ENCODE data around the gene TRPV5. TPM values are rescaled to one million over a fixed set of nuclear protein-coding genes. Genes with fewer than 3 reads are reported as not detected.

The TRPV5 gene
- polyA plus RNA-seq, 1 donor = 0.73 TPM

GRCh38 chr7:142879060-142879459, 54.5 kb downstream of the TRPV5 start:
- Histone ChIP-seq H3K27me3 (ENCODE audit: control insufficient read depth, insufficient read depth, low read length) (peaks cover 5% of the 10 kb centered on the region), H3K27ac (ENCODE audit: low read length) (no peak overlapping the region), H3K4me1 (ENCODE audit: control insufficient read depth, insufficient read depth, low read length) (no peaks in the 10 kb centered on the region), H3K36me3 (ENCODE audit: control insufficient read depth, insufficient read depth, low read length) (no peaks in the 10 kb centered on the region), H3K9me3 (ENCODE audit: control insufficient read depth, low read depth, low read length) (no peaks in the 10 kb centered on the region), H3K4me3 (ENCODE audit: low read length) (no peak overlapping the region)
- WGBS (ENCODE audit: insufficient coverage, low lambda C conversion rate) = 100% methylated on average over 3 of the region's 5 CpGs
- DNase-seq = no peak

GRCh38 chr7:142878315-142878714, 55.2 kb downstream of the TRPV5 start:
- DNase-seq = no peak
- H3K4me3 ChIP-seq (ENCODE audit: low read length) = no peak overlapping the region
- WGBS (ENCODE audit: insufficient coverage, low lambda C conversion rate) = no CpG with 5 or more reads among the region's 3 CpGs
- H3K27me3 ChIP-seq (ENCODE audit: control insufficient read depth, insufficient read depth, low read length) = peaks cover 5% of the 10 kb centered on the region
- no peaks in the 10 kb centered on the region for H3K36me3 ChIP-seq (ENCODE audit: control insufficient read depth, insufficient read depth, low read length)
- H3K4me1 ChIP-seq (ENCODE audit: control insufficient read depth, insufficient read depth, low read length) = no peaks in the 10 kb centered on the region
- no peaks in the 10 kb centered on the region for H3K9me3 ChIP-seq (ENCODE audit: control insufficient read depth, low read depth, low read length)
- no peak overlapping the region for H3K27ac ChIP-seq (ENCODE audit: low read length)

GRCh38 chr7:142876991-142877910, 56.3 kb downstream of the TRPV5 start:
- DNase-seq = no peak
- Histone ChIP-seq H3K27me3 (ENCODE audit: control insufficient read depth, insufficient read depth, low read length) (peaks cover 5% of the 10 kb centered on the region), H3K4me1 (ENCODE audit: control insufficient read depth, insufficient read depth, low read length) (no peaks in the 10 kb centered on the region), H3K27ac (ENCODE audit: low read length) (no peak overlapping the region), H3K4me3 (ENCODE audit: low read length) (no peak overlapping the region), H3K36me3 (ENCODE audit: control insufficient read depth, insufficient read depth, low read length) (no peaks in the 10 kb centered on the region), H3K9me3 (ENCODE audit: control insufficient read depth, low read depth, low read length) (no peaks in the 10 kb centered on the region)
- no CpG with 5 or more reads among the region's 18 CpGs for WGBS (ENCODE audit: insufficient coverage, low lambda C conversion rate)

GRCh38 chr7:142876236-142876960, 57.1 kb downstream of the TRPV5 start:
- H3K36me3 ChIP-seq (ENCODE audit: control insufficient read depth, insufficient read depth, low read length) = no peaks in the 10 kb centered on the region
- no CpG with 5 or more reads among the region's 9 CpGs for WGBS (ENCODE audit: insufficient coverage, low lambda C conversion rate)
- H3K27ac ChIP-seq (ENCODE audit: low read length) = no peak overlapping the region
- H3K27me3 ChIP-seq (ENCODE audit: control insufficient read depth, insufficient read depth, low read length) = peaks cover 5% of the 10 kb centered on the region
- no peak overlapping the region for H3K4me3 ChIP-seq (ENCODE audit: low read length)
- H3K4me1 ChIP-seq (ENCODE audit: control insufficient read depth, insufficient read depth, low read length) = no peaks in the 10 kb centered on the region
- DNase-seq = no peak
- H3K9me3 ChIP-seq (ENCODE audit: control insufficient read depth, low read depth, low read length) = no peaks in the 10 kb centered on the region

GRCh38 chr7:142875456-142875855, 58.1 kb downstream of the TRPV5 start:
- Histone ChIP-seq H3K27me3 (ENCODE audit: control insufficient read depth, insufficient read depth, low read length) (peaks cover 5% of the 10 kb centered on the region), H3K36me3 (ENCODE audit: control insufficient read depth, insufficient read depth, low read length) (no peaks in the 10 kb centered on the region), H3K4me3 (ENCODE audit: low read length) (no peak overlapping the region), H3K4me1 (ENCODE audit: control insufficient read depth, insufficient read depth, low read length) (no peaks in the 10 kb centered on the region), H3K27ac (ENCODE audit: low read length) (no peak overlapping the region), H3K9me3 (ENCODE audit: control insufficient read depth, low read depth, low read length) (no peaks in the 10 kb centered on the region)
- DNase-seq = no peak
- WGBS (ENCODE audit: insufficient coverage, low lambda C conversion rate) = no CpG with 5 or more reads among the region's 14 CpGs

- WGBS (ENCODE audit: insufficient coverage, low lambda C conversion rate) = no CpG with 5 or more reads among the region's 6 CpGs
Observed at GRCh38 chr7:142874837-142875236, 58.7 kb downstream of the TRPV5 start.

GRCh38 chr7:142874409-142874808, 59.1 kb downstream of the TRPV5 start:
- DNase-seq = no peak
- H3K36me3 ChIP-seq (ENCODE audit: control insufficient read depth, insufficient read depth, low read length) = no peaks in the 10 kb centered on the region
- H3K27me3 ChIP-seq (ENCODE audit: control insufficient read depth, insufficient read depth, low read length) = peaks cover 5% of the 10 kb centered on the region
- no peaks in the 10 kb centered on the region for H3K9me3 ChIP-seq (ENCODE audit: control insufficient read depth, low read depth, low read length)
- no peaks in the 10 kb centered on the region for H3K4me1 ChIP-seq (ENCODE audit: control insufficient read depth, insufficient read depth, low read length)
- no CpG with 5 or more reads among the region's 7 CpGs for WGBS (ENCODE audit: insufficient coverage, low lambda C conversion rate)
- no peak overlapping the region for H3K4me3 ChIP-seq (ENCODE audit: low read length)
- no peak overlapping the region for H3K27ac ChIP-seq (ENCODE audit: low read length)

More at GRCh38 chr7:142874837-142875236, 58.7 kb downstream of the TRPV5 start:
- Histone ChIP-seq H3K36me3 (ENCODE audit: control insufficient read depth, insufficient read depth, low read length) (no peaks in the 10 kb centered on the region), H3K4me1 (ENCODE audit: control insufficient read depth, insufficient read depth, low read length) (no peaks in the 10 kb centered on the region), H3K27ac (ENCODE audit: low read length) (no peak overlapping the region), H3K9me3 (ENCODE audit: control insufficient read depth, low read depth, low read length) (no peaks in the 10 kb centered on the region), H3K27me3 (ENCODE audit: control insufficient read depth, insufficient read depth, low read length) (peaks cover 5% of the 10 kb centered on the region), H3K4me3 (ENCODE audit: low read length) (no peak overlapping the region)
- no peak for DNase-seq

- H3K27me3 ChIP-seq (ENCODE audit: control insufficient read depth, insufficient read depth, low read length) = peaks cover 5% of the 10 kb centered on the region
- no peaks in the 10 kb centered on the region for H3K4me1 ChIP-seq (ENCODE audit: control insufficient read depth, insufficient read depth, low read length)
- no peak for DNase-seq
- no peak overlapping the region for H3K27ac ChIP-seq (ENCODE audit: low read length)
- H3K4me3 ChIP-seq (ENCODE audit: low read length) = no peak overlapping the region
- no peaks in the 10 kb centered on the region for H3K36me3 ChIP-seq (ENCODE audit: control insufficient read depth, insufficient read depth, low read length)
- no CpG with 5 or more reads among the region's 5 CpGs for WGBS (ENCODE audit: insufficient coverage, low lambda C conversion rate)
- no peaks in the 10 kb centered on the region for H3K9me3 ChIP-seq (ENCODE audit: control insufficient read depth, low read depth, low read length)
Observed at GRCh38 chr7:142873871-142874270, 59.7 kb downstream of the TRPV5 start.

GRCh38 chr7:142873281-142873784, 60.2 kb downstream of the TRPV5 start:
- WGBS (ENCODE audit: insufficient coverage, low lambda C conversion rate) = no CpG with 5 or more reads among the region's 11 CpGs
- H3K27me3 ChIP-seq (ENCODE audit: control insufficient read depth, insufficient read depth, low read length) = peaks cover 1% of the 10 kb centered on the region
- H3K36me3 ChIP-seq (ENCODE audit: control insufficient read depth, insufficient read depth, low read length) = no peaks in the 10 kb centered on the region
- peaks cover under 1% of the 10 kb centered on the region for H3K9me3 ChIP-seq (ENCODE audit: control insufficient read depth, low read depth, low read length)
- H3K27ac ChIP-seq (ENCODE audit: low read length) = no peak overlapping the region
- no peaks in the 10 kb centered on the region for H3K4me1 ChIP-seq (ENCODE audit: control insufficient read depth, insufficient read depth, low read length)
- H3K4me3 ChIP-seq (ENCODE audit: low read length) = no peak overlapping the region
- no peak for DNase-seq

- no peaks in the 10 kb centered on the region for H3K27me3 ChIP-seq (ENCODE audit: control insufficient read depth, insufficient read depth, low read length)
- H3K36me3 ChIP-seq (ENCODE audit: control insufficient read depth, insufficient read depth, low read length) = no peaks in the 10 kb centered on the region
- no peaks in the 10 kb centered on the region for H3K4me1 ChIP-seq (ENCODE audit: control insufficient read depth, insufficient read depth, low read length)
- H3K27ac ChIP-seq (ENCODE audit: low read length) = no peak overlapping the region
- WGBS (ENCODE audit: insufficient coverage, low lambda C conversion rate) = no CpG with 5 or more reads among the region's 15 CpGs
- no peak for DNase-seq
- H3K9me3 ChIP-seq (ENCODE audit: control insufficient read depth, low read depth, low read length) = peaks cover 2% of the 10 kb centered on the region
- H3K4me3 ChIP-seq (ENCODE audit: low read length) = no peak overlapping the region
Observed at GRCh38 chr7:142872106-142872675, 61.4 kb downstream of the TRPV5 start.
